Fibroblast of peridontal ligament (primary cell): Measurements from ENCODE around the gene GLT1D1.
"Not testable (repeated sequence)": the region's sequence is repeated elsewhere in the genome, so short reads cannot be mapped to it uniquely, and the experiment has no call there.

ENCODE experiments used
- DNase-seq: peaks from one replicate; pipeline ENCODE4 v3.0.0-alpha.2; 2010; ENCODE audit errors: extremely low read depth

Gene GLT1D1

GRCh38 chr12:128820723-128821432, 32.4 kb upstream of the GLT1D1 start:
- no peak for DNase-seq

GRCh38 chr12:128823216-128823915, 29.9 kb upstream of the GLT1D1 start:
- no peak for DNase-seq

GRCh38 chr12:128823916-128824839, 29.1 kb upstream of the GLT1D1 start, which contains the start of gene SLC15A4:
TSS of gene SLC15A4 (minus strand) at chr12:128823958. CDS start at chr12:128823943, 15 bp downstream.
- peak; percentile 83 for DNase-seq

- DNase-seq, result no peak
These were observed 27.4 kb upstream of the GLT1D1 start for GRCh38 chr12:128825835-128826234.

GRCh38 chr12:128827724-128828123, 25.6 kb upstream of the GLT1D1 start:
- DNase-seq, result no peak

GRCh38 chr12:128829861-128830504, 23.3 kb upstream of the GLT1D1 start:
- no peak for DNase-seq

GRCh38 chr12:128830505-128830893, 22.8 kb upstream of the GLT1D1 start:
- DNase-seq, result no peak

GRCh38 chr12:128833418-128833817, 19.9 kb upstream of the GLT1D1 start:
- DNase-seq, result no peak

- DNase-seq, result not testable (repeated sequence)
These were observed 13.4 kb upstream of the GLT1D1 start for GRCh38 chr12:128839885-128840284.

- DNase-seq, result no peak
These were observed 12.3 kb upstream of the GLT1D1 start for GRCh38 chr12:128840862-128841468.

GRCh38 chr12:128842579-128842978, 10.7 kb upstream of the GLT1D1 start:
- no peak for DNase-seq

- DNase-seq, result no peak
These were observed 9.7 kb upstream of the GLT1D1 start for GRCh38 chr12:128843538-128843937.

GRCh38 chr12:128844031-128844635, 9.1 kb upstream of the GLT1D1 start:
- DNase-seq, result no peak

GRCh38 chr12:128846671-128847070, 6.6 kb upstream of the GLT1D1 start:
- not testable (repeated sequence) for DNase-seq

- DNase-seq, result no peak
These were observed 4.9 kb upstream of the GLT1D1 start for GRCh38 chr12:128848371-128848770.

- not testable (repeated sequence) for DNase-seq
These were observed 3.5 kb upstream of the GLT1D1 start for GRCh38 chr12:128849806-128850205.

- no peak for DNase-seq
These were observed 2.9 kb upstream of the GLT1D1 start for GRCh38 chr12:128850400-128850799.

GRCh38 chr12:128851429-128851828, 1.8 kb upstream of the GLT1D1 start:
- not testable (repeated sequence) for DNase-seq

GRCh38 chr12:128852026-128852698, 1.1 kb upstream of the GLT1D1 start:
- DNase-seq, result no peak

- DNase-seq, result no peak
These were observed 421 bp downstream of the GLT1D1 start for GRCh38 chr12:128853600-128854197.
